Neuronal stem cell (in vitro differentiated cells): ENCODE results near the gene MRPS5.

Experiments
- DNase-seq: peaks from one replicate; pipeline ENCODE4 v3.0.0-alpha.2; 2013; ENCODE audit warnings: low spot score
- H2AFZ ChIP-seq: one replicate; pipeline ENCODE4 v1.6.1; 2013; ENCODE audit warnings: mild to moderate bottlenecking, low read length, inconsistent platforms
- H2AK5ac ChIP-seq: 2 replicates; pipeline ENCODE4 v1.6.1; 2013; ENCODE audit warnings: low read depth, mild to moderate bottlenecking, inconsistent platforms, low read length, moderate library complexity, mixed read lengths
- H2BK120ac ChIP-seq: 2 replicates; pipeline ENCODE4 v1.6.1; 2013; ENCODE audit warnings: low read depth, mild to moderate bottlenecking, inconsistent platforms, low read length, moderate library complexity, mixed read lengths
- H2BK12ac ChIP-seq: one replicate; pipeline ENCODE4 v1.6.1; 2013; ENCODE audit warnings: low read length, inconsistent platforms
- H2BK15ac ChIP-seq: 2 replicates; pipeline ENCODE4 v1.6.1; 2013; ENCODE audit warnings: mild to moderate bottlenecking, low read length, inconsistent platforms, mixed read lengths
- H2BK5ac ChIP-seq: one replicate; pipeline ENCODE4 v1.6.1; 2013; ENCODE audit warnings: inconsistent platforms, mild to moderate bottlenecking, low read length, moderate library complexity
- H3K14ac ChIP-seq: one replicate; pipeline ENCODE4 v1.6.1; 2013; ENCODE audit warnings: low read length, inconsistent platforms
- H3K18ac ChIP-seq: 2 replicates; pipeline ENCODE4 v1.6.1; 2013; ENCODE audit warnings: low read length, inconsistent platforms
- H3K23ac ChIP-seq: 2 replicates; pipeline ENCODE4 v1.6.1; 2013; ENCODE audit warnings: low read depth, mild to moderate bottlenecking, mixed read lengths, low read length, inconsistent platforms; ENCODE audit not compliant: poor library complexity
- H3K27ac ChIP-seq: replicated peaks from 3 replicates; pipeline ENCODE4 v1.5.1; 2013; ENCODE audit warnings: low read length, inconsistent platforms
- H3K27me3 ChIP-seq, 3 experiments: 2 replicates each; pipeline ENCODE4 v1.6.1; 2013; ENCODE audit warnings: low read length in 3 of 3, mild to moderate bottlenecking in 2 of 3, inconsistent platforms in 1 of 3, low read depth in 1 of 3, mixed read lengths in 1 of 3, moderate library complexity in 1 of 3; ENCODE audit not compliant: control insufficient read depth in 3 of 3, insufficient read depth in 3 of 3
- H3K36me3 ChIP-seq, 2 donors: replicated peaks in 1 of 2; 2 replicates each; pipeline ENCODE4 v1.6.1; 2013; ENCODE audit warnings: low read length in 2 of 2; ENCODE audit not compliant: control insufficient read depth in 2 of 2, insufficient read depth in 2 of 2
- H3K4ac ChIP-seq: 2 replicates; pipeline ENCODE4 v1.6.1; 2013; ENCODE audit warnings: inconsistent platforms, mild to moderate bottlenecking, low read length, moderate library complexity
- H3K4me1 ChIP-seq, 2 donors: 1 replicate in 1 of 2; 2 replicates in 1 of 2; pipeline ENCODE4 v1.6.1; 2013; ENCODE audit warnings: low read length in 2 of 2, low read depth in 1 of 2; ENCODE audit not compliant: control insufficient read depth in 2 of 2, insufficient read depth in 1 of 2
- H3K4me2 ChIP-seq: one replicate; pipeline ENCODE4 v1.6.1; 2013; ENCODE audit warnings: mild to moderate bottlenecking, low read length, inconsistent platforms; ENCODE audit not compliant: insufficient read depth, poor library complexity, severe bottlenecking
- H3K4me3 ChIP-seq, 2 donors: 2 replicates each; pipeline ENCODE4 v1.5.1; 2013; ENCODE audit warnings: low read length in 2 of 2, mild to moderate bottlenecking in 2 of 2, inconsistent platforms in 1 of 2, moderate library complexity in 1 of 2
- H3K79me1 ChIP-seq: one replicate; pipeline ENCODE4 v1.6.1; 2013; ENCODE audit warnings: low read depth, mild to moderate bottlenecking, inconsistent platforms, low read length, moderate library complexity
- H3K9ac ChIP-seq: one replicate; pipeline ENCODE4 v1.6.1; 2013; ENCODE audit warnings: mild to moderate bottlenecking, low read depth, low read length, inconsistent platforms; ENCODE audit not compliant: poor library complexity
- H3K9me3 ChIP-seq, 2 donors: replicated peaks in 1 of 2; 2 replicates each; pipeline versions ENCODE3 to v1.6.1; 2013; ENCODE audit warnings: low read length in 2 of 2, mild to moderate bottlenecking in 2 of 2, inconsistent platforms in 1 of 2, low read depth in 1 of 2, mixed read lengths in 1 of 2, moderate library complexity in 1 of 2; ENCODE audit not compliant: control insufficient read depth in 2 of 2, insufficient read depth in 1 of 2
- H4K8ac ChIP-seq: one replicate; pipeline ENCODE4 v1.6.1; 2013; ENCODE audit warnings: low read depth, mild to moderate bottlenecking, inconsistent platforms, low read length, moderate library complexity
- H4K91ac ChIP-seq: one replicate; pipeline ENCODE4 v1.6.1; 2013; ENCODE audit warnings: low read length, low read depth, mild to moderate bottlenecking, inconsistent platforms; ENCODE audit not compliant: poor library complexity
- WGBS, 2 donors: extraction: QIAGEN DNeasy Blood & Tissue Kit; methylation state at CpG; one replicate each; pipeline ENCODE4 v1.1.7; 2013; ENCODE audit warnings: missing lambda C conversion rate in 2 of 2, mixed read lengths in 1 of 2; ENCODE audit not compliant: insufficient read length in 2 of 2, insufficient replicate concordance in 1 of 2; ENCODE audit errors: extremely low coverage in 2 of 2; 5-methylcytosine and 5-hydroxymethylcytosine counted together

MRPS5 gene

GRCh38 chr2:95109260-95109659 lies 12.3 kb downstream of the MRPS5 start:
- H3K4me2 ChIP-seq, result no peak overlapping the region
- H3K4me1 ChIP-seq, result no peaks in the 10 kb centered on the region
- no peak overlapping the region for H2BK15ac ChIP-seq
- H2AFZ ChIP-seq, result no peak overlapping the region
- no peak overlapping the region for H2BK120ac ChIP-seq
- no peak overlapping the region for H2BK5ac ChIP-seq
- no peak overlapping the region for H4K91ac ChIP-seq
- no CpG with 5 or more reads among the region's 6 CpGs for WGBS, 2 donors
- no peak overlapping the region for H2BK12ac ChIP-seq
- no peak overlapping the region for H3K23ac ChIP-seq
- H3K18ac ChIP-seq, result no peak overlapping the region
- no peak overlapping the region for H3K4ac ChIP-seq
- H3K27ac ChIP-seq, result no peak overlapping the region
- no peaks in the 10 kb centered on the region for H3K79me1 ChIP-seq
- no peaks in the 10 kb centered on the region for H3K9me3 ChIP-seq
- no peak overlapping the region for H3K4me3 ChIP-seq
- no peak for DNase-seq
- H4K8ac ChIP-seq, result no peak overlapping the region
- no peaks in the 10 kb centered on the region for H3K27me3 ChIP-seq
- peaks cover 30 to 94% of the 10 kb centered on the region in 2 donors for H3K36me3 ChIP-seq
- H3K14ac ChIP-seq, result no peak overlapping the region
- no peak overlapping the region for H2AK5ac ChIP-seq
- no peak overlapping the region for H3K9ac ChIP-seq

GRCh38 chr2:95106081-95106480 lies 15.5 kb downstream of the MRPS5 start:
- no peak overlapping the region for H4K91ac ChIP-seq
- no peak overlapping the region for H2BK120ac ChIP-seq
- no peak overlapping the region for H3K9ac ChIP-seq
- H2BK5ac ChIP-seq, result no peak overlapping the region
- no peak overlapping the region for H3K27ac ChIP-seq
- no peak overlapping the region for H3K18ac ChIP-seq
- H3K4me3 ChIP-seq, result no peak overlapping the region
- no peak overlapping the region for H3K4ac ChIP-seq
- no peak overlapping the region for H4K8ac ChIP-seq
- H2AK5ac ChIP-seq, result no peak overlapping the region
- no peaks in the 10 kb centered on the region for H3K9me3 ChIP-seq
- H3K4me2 ChIP-seq, result no peak overlapping the region
- H3K27me3 ChIP-seq, result no peaks in the 10 kb centered on the region
- no peaks in the 10 kb centered on the region for H3K4me1 ChIP-seq
- no peaks in the 10 kb centered on the region for H3K79me1 ChIP-seq
- no peak for DNase-seq
- H2AFZ ChIP-seq, result no peak overlapping the region
- no peak overlapping the region for H3K23ac ChIP-seq
- peaks cover 30 to 100% of the 10 kb centered on the region in 2 donors for H3K36me3 ChIP-seq
- H2BK12ac ChIP-seq, result no peak overlapping the region
- no CpG with 5 or more reads among the region's 2 CpGs for WGBS, 2 donors
- H3K14ac ChIP-seq, result no peak overlapping the region
- H2BK15ac ChIP-seq, result no peak overlapping the region

- no peak overlapping the region for H3K27ac ChIP-seq
- no peak overlapping the region for H3K4ac ChIP-seq
- DNase-seq, result no peak
- peaks cover 34 to 100% of the 10 kb centered on the region in 2 donors for H3K36me3 ChIP-seq
- H2AK5ac ChIP-seq, result no peak overlapping the region
- H3K18ac ChIP-seq, result no peak overlapping the region
- no peak overlapping the region for H3K4me2 ChIP-seq
- H2BK15ac ChIP-seq, result no peak overlapping the region
- H3K14ac ChIP-seq, result no peak overlapping the region
- H3K9me3 ChIP-seq, result peaks cover 2 to 4% of the 10 kb centered on the region in 2 donors
- no CpG with 5 or more reads among the region's 8 CpGs for WGBS, 2 donors
- H2BK120ac ChIP-seq, result no peak overlapping the region
- peak overlapping the region in 1 of 2 donors; percentile 30 for H3K4me3 ChIP-seq
- no peak overlapping the region for H2BK5ac ChIP-seq
- H2BK12ac ChIP-seq, result no peak overlapping the region
- no peaks in the 10 kb centered on the region for H3K27me3 ChIP-seq
- H4K8ac ChIP-seq, result no peak overlapping the region
- no peaks in the 10 kb centered on the region for H3K79me1 ChIP-seq
- H2AFZ ChIP-seq, result no peak overlapping the region
- H3K4me1 ChIP-seq, result no peaks in the 10 kb centered on the region
- no peak overlapping the region for H3K23ac ChIP-seq
- no peak overlapping the region for H3K9ac ChIP-seq
- H4K91ac ChIP-seq, result no peak overlapping the region
These were observed 17.0 kb downstream of the MRPS5 start for GRCh38 chr2:95104606-95105005.

GRCh38 chr2:95099910-95100309 lies 21.7 kb downstream of the MRPS5 start:
- Histone ChIP-seq H3K4ac (no peak overlapping the region), H2AFZ (no peak overlapping the region), H3K14ac (no peak overlapping the region), H3K27me3 (no peaks in the 10 kb centered on the region), H4K91ac (no peak overlapping the region), H2AK5ac (no peak overlapping the region), H3K4me1 (no peaks in the 10 kb centered on the region), H2BK120ac (no peak overlapping the region), H3K4me2 (no peak overlapping the region), H3K23ac (no peak overlapping the region), H2BK5ac (no peak overlapping the region), H3K36me3 (peaks cover 13 to 68% of the 10 kb centered on the region in 2 donors), H3K79me1 (no peaks in the 10 kb centered on the region), H2BK15ac (no peak overlapping the region), H2BK12ac (no peak overlapping the region), H3K18ac (no peak overlapping the region), H3K27ac (no peak overlapping the region), H4K8ac (no peak overlapping the region), H3K9ac (no peak overlapping the region), H3K9me3 (peaks cover 2 to 12% of the 10 kb centered on the region in 2 donors), H3K4me3 (no peak overlapping the region)
- DNase-seq, result no peak
- WGBS, 2 donors, result no CpG with 5 or more reads among the region's 2 CpGs
